ENCODE data around the gene CEP85L.
"Not testable (repeated sequence)": the region's sequence is repeated elsewhere in the genome, so short reads cannot be mapped to it uniquely, and the experiment has no call there.

Gene CEP85L

DNA sequence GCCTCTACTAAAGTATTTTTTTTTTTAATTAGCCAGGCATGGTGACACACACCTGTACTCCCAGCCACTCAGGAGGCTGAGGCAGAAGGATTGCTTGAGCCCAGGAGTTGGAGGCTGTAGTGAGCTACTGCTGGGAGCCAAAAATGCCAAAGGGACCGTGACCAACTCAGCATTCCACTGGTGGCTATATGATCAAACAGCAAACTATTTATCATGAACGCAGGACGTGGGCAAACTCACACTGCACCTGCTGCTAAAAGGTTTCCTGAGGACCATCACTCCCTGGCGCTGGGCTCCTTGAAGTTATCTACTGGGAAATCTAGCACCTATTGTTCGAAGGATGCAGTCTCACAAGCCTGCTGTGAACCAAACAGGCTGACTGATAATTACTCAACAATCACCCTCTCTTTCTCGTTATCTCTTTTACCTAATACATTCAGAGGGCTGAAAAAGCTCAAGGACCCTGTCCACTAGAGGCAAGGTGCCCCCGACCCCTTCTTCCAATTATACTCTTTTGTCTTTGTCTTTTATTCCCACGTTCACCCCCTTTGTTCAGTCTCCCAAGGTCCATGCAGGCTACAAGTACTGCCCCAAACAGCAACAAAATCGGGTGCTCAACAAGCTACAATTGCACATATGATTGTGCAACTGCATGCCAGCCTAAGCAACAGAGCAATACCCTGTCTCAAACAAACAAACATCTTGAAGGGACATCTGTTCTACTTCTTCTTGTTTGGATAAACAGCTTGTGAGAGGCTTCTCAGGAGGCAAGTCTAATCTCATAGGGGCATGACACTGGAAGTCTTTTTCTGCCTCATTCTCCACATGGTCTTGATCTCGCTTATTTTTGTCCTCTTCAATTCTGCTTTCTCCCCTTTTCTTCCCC lies 151.0 kb downstream of the CEP85L start:
- no peak for DNase-seq (ENCODE audit: low spot score)

DNA sequence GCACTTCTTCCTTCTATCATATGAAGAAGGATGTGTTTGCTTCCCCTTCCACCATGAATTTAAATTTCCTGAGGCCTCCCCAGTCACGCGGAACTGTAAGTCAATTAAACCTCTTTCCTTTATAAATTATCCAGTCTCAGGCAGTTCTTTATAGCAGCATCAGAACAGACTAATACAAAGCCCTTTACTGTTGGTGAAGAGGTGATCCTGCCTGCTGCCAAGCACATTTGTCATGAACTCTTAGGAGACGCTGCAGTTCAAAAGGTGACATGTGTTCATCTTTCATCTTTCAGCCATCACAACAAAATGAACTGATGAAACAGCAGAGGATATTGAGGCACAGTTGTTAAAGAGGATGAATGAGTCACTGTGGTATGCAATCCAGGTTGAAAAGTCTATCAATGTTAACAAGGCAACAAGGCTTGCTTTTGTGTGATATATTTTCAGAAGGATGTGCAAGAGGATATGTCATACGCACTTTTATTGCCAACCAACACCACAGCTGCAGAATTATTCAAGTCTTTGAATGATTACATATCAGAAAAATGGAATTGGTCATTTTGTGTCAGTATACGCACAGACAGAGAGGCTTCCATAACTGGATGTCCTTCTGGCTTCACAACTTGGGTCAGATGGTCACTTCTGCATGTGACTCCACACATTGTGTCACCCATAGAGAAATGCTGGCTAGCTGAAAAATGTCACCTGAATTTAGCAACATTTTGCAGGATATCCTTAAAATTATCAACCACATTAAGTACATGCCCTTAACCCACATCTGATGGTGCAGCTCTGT lies 155.7 kb downstream of the CEP85L start:
- peak; percentile 69 for DNase-seq (ENCODE audit: low spot score)

GRCh38 chr6:118494091-118494490 lies 157.3 kb downstream of the CEP85L start:
- no peak for DNase-seq (ENCODE audit: low spot score)

DNA sequence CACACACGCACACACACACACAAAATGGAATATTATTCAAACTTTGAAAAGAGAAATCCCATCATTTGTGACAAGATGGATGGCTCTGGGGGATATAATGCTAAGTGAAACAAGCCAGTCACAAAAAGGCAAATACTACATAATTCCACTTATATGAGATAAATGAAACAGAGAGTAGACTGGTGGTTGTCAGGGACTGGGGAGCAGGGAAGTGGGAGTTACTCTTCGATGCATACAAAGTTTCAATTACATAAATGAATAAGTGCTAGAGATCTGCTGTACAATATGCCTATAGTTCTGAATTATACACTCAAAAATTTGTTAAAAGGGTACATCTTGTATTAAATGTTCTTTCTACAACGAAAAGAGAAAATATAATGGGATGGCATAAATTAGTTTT lies 161.4 kb downstream of the CEP85L start:
- DNase-seq (ENCODE audit: low spot score) = no peak

DNA sequence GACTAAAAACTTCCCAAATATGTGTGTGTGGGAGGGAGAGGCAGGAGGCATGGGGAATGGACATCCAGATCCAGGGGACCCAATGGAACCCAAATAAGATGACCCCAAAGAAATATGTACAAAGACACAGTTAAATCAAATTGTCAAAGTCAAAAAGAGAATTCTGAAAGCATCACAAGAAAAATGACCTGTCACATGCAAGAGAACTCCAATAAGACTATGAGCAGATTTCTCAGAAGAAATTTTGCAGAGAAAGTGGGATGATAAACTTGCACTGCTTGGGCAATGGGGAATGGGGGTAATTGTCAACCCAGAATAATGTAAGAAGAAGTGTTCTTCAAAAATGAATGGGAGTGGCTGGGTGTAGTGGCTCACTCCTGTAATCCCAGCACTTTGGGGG lies 162.8 kb downstream of the CEP85L start:
- no peak for DNase-seq (ENCODE audit: low spot score)

GRCh38 chr6:118485601-118486550 lies 165.5 kb downstream of the CEP85L start:
- DNase-seq (ENCODE audit: low spot score) = no peak

- no peak for DNase-seq (ENCODE audit: low spot score)
Measured at GRCh38 chr6:118476551-118476950, 174.8 kb downstream of the CEP85L start.

DNA sequence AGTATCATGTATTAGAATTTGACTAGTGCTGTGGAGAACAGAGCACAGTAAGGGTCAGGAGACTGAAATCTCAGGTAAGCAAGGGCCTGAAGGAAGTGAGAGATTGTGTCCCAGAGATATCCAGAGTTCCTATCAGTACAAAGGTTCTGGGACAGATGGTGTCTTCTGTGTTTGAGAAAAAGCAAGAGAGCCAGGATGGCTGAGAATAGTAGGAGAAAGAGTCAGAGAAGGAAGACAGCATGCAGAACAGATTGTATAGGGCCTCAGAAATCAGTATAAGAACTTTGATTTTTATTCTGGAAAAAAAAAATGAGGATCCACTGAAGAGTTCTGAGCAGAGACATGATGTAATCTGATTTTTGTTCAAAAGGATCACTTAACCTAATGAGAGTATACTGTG lies 178.1 kb downstream of the CEP85L start:
- DNase-seq (ENCODE audit: low spot score) = no peak

- no peak for DNase-seq (ENCODE audit: low spot score)
Measured at GRCh38 chr6:118469468-118469867, 181.9 kb downstream of the CEP85L start.

- peak; percentile 11 for DNase-seq (ENCODE audit: low spot score)
Measured at GRCh38 chr6:118468682-118469465, 182.5 kb downstream of the CEP85L start.

DNA sequence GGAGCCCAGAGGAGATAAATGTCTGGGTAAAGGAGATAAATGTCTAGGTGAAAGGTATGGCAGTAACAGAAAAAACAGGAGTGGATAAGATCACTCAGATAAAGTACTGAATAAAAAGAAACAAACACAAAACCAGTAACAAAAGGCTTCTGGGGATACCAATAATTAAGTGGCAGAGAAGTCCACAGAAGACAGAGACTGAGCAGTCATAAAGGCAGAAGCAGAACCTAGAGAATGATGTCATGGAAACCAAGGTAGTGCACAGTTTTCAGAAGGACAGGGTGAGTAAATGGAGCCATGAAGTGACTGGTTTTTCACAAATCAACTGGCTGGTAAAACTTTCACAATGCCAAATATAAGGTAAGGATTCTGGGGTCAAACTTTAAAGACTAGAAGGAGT lies 184.2 kb downstream of the CEP85L start:
- DNase-seq (ENCODE audit: low spot score) = no peak

DNA sequence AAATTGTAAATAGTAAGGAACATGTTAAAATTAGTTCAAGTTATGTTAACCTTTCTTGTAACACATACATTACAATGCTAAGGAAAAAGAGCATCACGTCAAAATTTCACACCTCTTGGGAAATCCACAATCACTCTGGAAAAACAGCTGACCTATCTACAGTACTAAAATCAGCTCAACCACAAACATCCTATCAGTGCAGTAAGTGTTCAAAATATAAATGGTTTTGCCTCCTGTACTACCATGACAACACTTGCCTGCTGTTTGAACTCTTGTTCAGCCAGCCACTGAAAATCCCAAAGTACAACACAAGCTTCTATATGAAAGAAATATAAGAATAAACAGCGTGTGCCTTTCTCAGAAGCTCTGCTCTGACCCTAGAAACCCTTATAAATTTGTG lies 186.8 kb downstream of the CEP85L start:
- DNase-seq (ENCODE audit: low spot score) = no peak

DNA sequence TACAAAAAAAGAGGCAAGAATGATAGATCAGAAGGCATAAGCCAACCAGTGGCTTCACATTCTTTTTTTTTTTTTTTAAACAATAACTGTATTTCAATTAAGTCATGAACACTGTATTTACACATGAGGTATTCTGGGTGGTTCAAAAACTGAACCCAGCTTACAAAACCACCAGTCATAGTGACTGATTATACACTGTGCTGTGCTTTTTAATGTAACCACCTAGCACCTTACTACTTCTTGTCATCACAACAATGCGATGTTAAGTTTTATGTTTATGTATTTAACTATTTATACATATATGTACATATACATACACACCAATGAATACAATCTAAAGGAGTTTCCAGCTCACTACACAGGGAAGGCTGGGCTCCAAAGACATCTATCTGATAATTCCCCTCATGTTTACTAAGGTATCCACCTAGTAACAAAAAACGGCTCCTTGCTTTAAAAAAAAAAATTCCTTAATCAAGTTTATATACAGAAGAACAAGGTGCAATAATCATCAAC lies 190.4 kb downstream of the CEP85L start:
- DNase-seq (ENCODE audit: low spot score) = no peak

GRCh38 chr6:118456982-118457381 lies 194.4 kb downstream of the CEP85L start:
- no peak for DNase-seq (ENCODE audit: low spot score)

DNA sequence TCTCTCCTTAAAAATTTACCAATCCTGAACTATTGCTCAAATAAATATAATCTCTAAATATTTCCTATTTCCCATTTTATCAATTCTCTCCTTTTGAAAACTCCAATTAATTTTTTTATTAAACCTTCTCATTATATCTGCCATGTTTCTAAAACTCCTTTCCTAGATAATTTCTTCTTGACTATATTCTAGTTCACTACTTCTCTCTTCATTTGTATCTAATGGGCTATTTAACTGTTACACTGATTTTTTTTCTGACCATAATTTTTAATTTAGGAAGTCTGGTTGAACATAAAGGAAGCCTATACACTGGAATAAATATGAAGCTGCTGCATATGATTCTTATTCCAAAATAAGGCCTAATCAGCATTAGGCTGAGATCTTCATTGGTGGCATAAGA lies 199.6 kb downstream of the CEP85L start:
- DNase-seq (ENCODE audit: low spot score) = no peak

DNA sequence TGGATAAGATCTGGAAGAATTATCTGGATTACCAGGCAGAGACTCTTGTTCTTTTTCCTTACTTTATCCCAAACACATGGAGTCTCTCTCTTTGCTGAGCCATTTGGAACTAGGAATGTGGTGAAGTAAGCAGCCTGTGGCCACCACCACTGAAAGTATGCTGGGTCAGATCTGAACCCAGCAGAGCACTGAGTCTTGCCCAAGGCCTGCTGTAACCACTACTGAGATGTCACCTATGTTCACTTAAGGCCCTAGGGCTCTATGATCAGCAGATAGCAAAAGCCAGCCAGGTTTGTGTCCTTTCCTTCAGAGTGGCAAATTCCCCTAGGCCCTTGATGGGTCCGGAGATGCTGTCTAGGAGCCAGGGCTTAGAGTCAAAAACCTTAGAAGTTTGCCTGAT lies 206.6 kb downstream of the CEP85L start:
- DNase-seq (ENCODE audit: low spot score) = no peak

- no peak for DNase-seq (ENCODE audit: low spot score)
Measured at GRCh38 chr6:118436482-118436881, 214.9 kb downstream of the CEP85L start.

DNA sequence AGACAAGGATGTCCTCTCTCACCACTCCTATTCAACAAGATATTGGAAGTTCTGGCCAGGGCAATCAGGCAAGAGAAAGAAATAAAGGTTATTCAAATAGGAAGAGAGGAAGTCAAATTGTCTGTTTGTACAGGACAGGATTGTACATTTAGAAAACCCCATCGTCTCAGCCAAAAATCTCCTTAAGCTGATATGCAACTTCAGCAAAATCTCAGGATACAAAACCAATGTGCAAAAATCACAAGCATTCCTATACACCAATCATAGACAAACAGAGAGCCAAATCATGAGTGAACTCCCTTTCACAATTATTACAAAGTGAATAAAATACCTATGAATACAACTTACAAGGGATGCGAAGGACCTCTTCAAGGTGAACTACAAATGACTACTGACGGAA lies 217.2 kb downstream of the CEP85L start:
- DNase-seq (ENCODE audit: low spot score) = not testable (repeated sequence)

- not testable (repeated sequence) for DNase-seq (ENCODE audit: low spot score)
Measured at GRCh38 chr6:118421312-118421711, 230.1 kb downstream of the CEP85L start.

- no peak for DNase-seq (ENCODE audit: low spot score)
Measured at GRCh38 chr6:118419448-118420394, 231.7 kb downstream of the CEP85L start.

Measured in kidney tubule cell (primary cell).